Measurements from ENCODE around the gene TMCC2. TPM values are rescaled to one million over a fixed set of nuclear protein-coding genes. Genes with fewer than 3 reads are reported as not detected.
A peak's percentile ranks its signal among the peaks of the same experiment; 100 is the strongest.

TMCC2 gene
- polyA plus RNA-seq, 3 donors: 0.16 to 0.27 TPM; not detected in 1

DNA sequence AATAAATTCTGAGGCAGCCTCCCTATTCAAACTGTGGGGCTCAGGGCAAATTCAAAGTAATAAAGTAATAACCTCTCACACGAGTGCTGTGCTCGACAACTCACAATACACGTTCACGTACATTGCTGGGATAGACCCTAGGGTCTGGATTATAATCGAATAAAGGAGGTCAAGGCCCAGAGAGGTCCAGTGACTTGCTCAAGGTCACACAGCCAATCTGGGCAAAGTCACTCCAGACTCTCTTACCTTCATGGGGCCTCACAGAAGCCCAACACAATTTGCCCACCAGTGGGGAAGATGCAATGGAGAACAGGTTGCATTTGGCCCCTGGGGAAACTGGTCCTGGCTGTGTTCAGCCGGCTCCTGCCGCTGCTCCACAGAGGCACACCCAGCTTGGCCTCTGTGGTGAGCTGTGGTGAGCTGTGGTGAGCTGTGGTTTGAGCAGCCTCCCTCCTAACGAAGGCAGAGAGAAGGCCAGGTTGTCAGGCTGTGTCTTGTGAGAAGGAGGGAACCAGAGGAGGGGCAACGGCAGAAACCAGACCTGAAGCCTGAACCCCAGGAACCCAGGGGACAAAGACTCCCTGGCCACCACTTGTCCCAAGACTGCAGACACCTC, 58.7 kb downstream of the TMCC2 start:
- Histone ChIP-seq H4K20me1 (ENCODE audit: insufficient read depth, low read length) (no peaks in the 10 kb centered on the region), H2AFZ (ENCODE audit: insufficient read depth, low read depth, low read length, poor library complexity, severe bottlenecking) (peak overlapping the region; percentile 47), H3K4me2 (replicated peaks; ENCODE audit: extremely low read depth, low read length, poor library complexity, severe bottlenecking) (peak overlapping the region; percentile 67), H3K9ac (ENCODE audit: insufficient read depth, low read length, poor library complexity, severe bottlenecking) (peak overlapping the region; percentile 15), H3K9me3 (replicated peaks in 1 of 2; ENCODE audit: control insufficient read depth in 1 of 2, insufficient read depth in 1 of 2, low read length in 2 of 2) (no peaks in the 10 kb centered on the region), H3K4me3 (replicated peaks in 1 of 3; ENCODE audit: low read depth in 2 of 3, low read length in 3 of 3) (peak overlapping the region in 1 of 3 experiments; percentile 64), H3K4me1 (ENCODE audit: control insufficient read depth in 1 of 2, insufficient read depth in 2 of 2, low read length in 2 of 2) (peaks cover 62 to 73% of the 10 kb centered on the region in 2 donors), H3K27ac (ENCODE audit: low read depth in 1 of 2, low read length in 2 of 2) (peak overlapping the region; percentile 93 to 95), H3K27me3 (ENCODE audit: control insufficient read depth in 2 of 2, insufficient read depth in 2 of 2, low read length in 2 of 2) (no peaks in the 10 kb centered on the region), H3K36me3 (replicated peaks in 1 of 2; ENCODE audit: control insufficient read depth in 1 of 2, insufficient read depth in 2 of 2, low read length in 2 of 2) (no peaks in the 10 kb centered on the region), H3K79me2 (ENCODE audit: insufficient read depth, low read length) (peaks cover 5% of the 10 kb centered on the region)
- TF ChIP-seq, protein P1, sequence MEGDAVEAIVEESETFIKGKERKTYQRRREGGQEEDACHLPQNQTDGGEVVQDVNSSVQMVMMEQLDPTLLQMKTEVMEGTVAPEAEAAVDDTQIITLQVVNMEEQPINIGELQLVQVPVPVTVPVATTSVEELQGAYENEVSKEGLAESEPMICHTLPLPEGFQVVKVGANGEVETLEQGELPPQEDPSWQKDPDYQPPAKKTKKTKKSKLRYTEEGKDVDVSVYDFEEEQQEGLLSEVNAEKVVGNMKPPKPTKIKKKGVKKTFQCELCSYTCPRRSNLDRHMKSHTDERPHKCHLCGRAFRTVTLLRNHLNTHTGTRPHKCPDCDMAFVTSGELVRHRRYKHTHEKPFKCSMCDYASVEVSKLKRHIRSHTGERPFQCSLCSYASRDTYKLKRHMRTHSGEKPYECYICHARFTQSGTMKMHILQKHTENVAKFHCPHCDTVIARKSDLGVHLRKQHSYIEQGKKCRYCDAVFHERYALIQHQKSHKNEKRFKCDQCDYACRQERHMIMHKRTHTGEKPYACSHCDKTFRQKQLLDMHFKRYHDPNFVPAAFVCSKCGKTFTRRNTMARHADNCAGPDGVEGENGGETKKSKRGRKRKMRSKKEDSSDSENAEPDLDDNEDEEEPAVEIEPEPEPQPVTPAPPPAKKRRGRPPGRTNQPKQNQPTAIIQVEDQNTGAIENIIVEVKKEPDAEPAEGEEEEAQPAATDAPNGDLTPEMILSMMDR (IDR thresholded peaks at IDR 0.05): no peak
- no peaks in the 10 kb centered on the region for H3K36me3 Mint-ChIP-seq
- H3K9me3 Mint-ChIP-seq: no peaks in the 10 kb centered on the region
- H3K27ac Mint-ChIP-seq: peak overlapping the region; percentile 96 to 99 (median 98)
- peak in 1 of 3 donors; percentile 24 for DNase-seq
- intact Hi-C loops (cut with micrococcal nuclease): loop anchor here in 1 of 2 donors (5.0 kb wide), 1 partner anchor 36 kb away; the partner anchor contains the start of gene NUAK2
- peaks cover 2 to 3% (median 2%) of the 10 kb centered on the region in 3 donors for H3K27me3 Mint-ChIP-seq (ENCODE audit: low read depth in 3 of 3)
- peak overlapping the region in 1 of 2 donors; percentile 61 for H3K4me3 Mint-ChIP-seq
- 44% methylated on average over 5 of the region's 9 CpGs for WGBS (ENCODE audit: insufficient coverage)
- peaks cover 73% of the 10 kb centered on the region for H3K4me1 Mint-ChIP-seq

DNA sequence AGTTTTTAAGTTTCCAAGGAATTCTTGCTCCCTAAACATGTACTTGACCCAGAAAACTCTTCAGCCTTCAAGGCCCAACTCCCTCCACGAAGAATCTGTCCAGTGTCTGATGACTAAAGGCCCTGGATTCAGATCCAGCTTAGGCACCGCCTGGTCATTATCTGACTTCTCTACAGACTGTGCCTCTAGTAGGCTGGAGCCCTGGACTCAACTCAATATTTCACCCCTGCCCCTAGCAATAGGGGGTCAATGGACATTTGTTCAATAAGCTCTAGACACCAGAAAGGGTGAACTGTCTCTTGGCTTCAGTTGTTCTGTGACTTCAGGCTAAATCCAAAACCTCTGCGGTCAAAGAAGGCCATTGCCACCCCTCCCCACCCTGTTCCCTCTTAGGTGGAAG, 59.3 kb downstream of the TMCC2 start:
- Mint-ChIP-seq H3K36me3 (no peaks in the 10 kb centered on the region), H3K4me1 (peaks cover 77% of the 10 kb centered on the region), H3K27me3 (ENCODE audit: low read depth in 3 of 3) (peaks cover 0 to 3% (median 2%) of the 10 kb centered on the region in 3 donors), H3K4me3 (no peak overlapping the region), H3K9me3 (no peaks in the 10 kb centered on the region), H3K27ac (peak overlapping the region; percentile 96 to 99 (median 98))
- Histone ChIP-seq H3K9me3 (replicated peaks in 1 of 2; ENCODE audit: control insufficient read depth in 1 of 2, insufficient read depth in 1 of 2, low read length in 2 of 2) (no peaks in the 10 kb centered on the region), H3K36me3 (replicated peaks in 1 of 2; ENCODE audit: control insufficient read depth in 1 of 2, insufficient read depth in 2 of 2, low read length in 2 of 2) (no peaks in the 10 kb centered on the region), H3K4me1 (ENCODE audit: control insufficient read depth in 1 of 2, insufficient read depth in 2 of 2, low read length in 2 of 2) (peaks cover 63 to 75% of the 10 kb centered on the region in 2 donors), H3K4me2 (replicated peaks; ENCODE audit: extremely low read depth, low read length, poor library complexity, severe bottlenecking) (peak overlapping the region; percentile 67), H3K79me2 (ENCODE audit: insufficient read depth, low read length) (peaks cover 5% of the 10 kb centered on the region), H3K4me3 (replicated peaks in 1 of 3; ENCODE audit: low read depth in 2 of 3, low read length in 3 of 3) (peak overlapping the region in 1 of 3 experiments; percentile 64), H4K20me1 (ENCODE audit: insufficient read depth, low read length) (no peaks in the 10 kb centered on the region), H3K27ac (ENCODE audit: low read depth in 1 of 2, low read length in 2 of 2) (peak overlapping the region; percentile 93 to 95), H3K27me3 (ENCODE audit: control insufficient read depth in 2 of 2, insufficient read depth in 2 of 2, low read length in 2 of 2) (no peaks in the 10 kb centered on the region), H3K9ac (ENCODE audit: insufficient read depth, low read length, poor library complexity, severe bottlenecking) (peak overlapping the region; percentile 59), H2AFZ (ENCODE audit: insufficient read depth, low read depth, low read length, poor library complexity, severe bottlenecking) (no peak overlapping the region)
- TF ChIP-seq, protein P1 (IDR thresholded peaks at IDR 0.05): no peak
- intact Hi-C loops (cut with micrococcal nuclease): loop anchor here in 1 of 2 donors (5.0 kb wide), 1 partner anchor 35 kb away; the partner anchor contains the start of gene NUAK2
- peak in 2 of 3 donors; percentile 32 to 37 for DNase-seq
- 80% methylated on average over 2 of the region's 3 CpGs for WGBS (ENCODE audit: insufficient coverage)
